Omental fat pad (tissue), 4 donors: Measurements from ENCODE around the gene RAB3IP. TPM values are rescaled to one million over a fixed set of nuclear protein-coding genes. Genes with fewer than 3 reads are reported as not detected.
"Not testable (repeated sequence)": the region's sequence is repeated elsewhere in the genome, so short reads cannot be mapped to it uniquely, and the experiment has no call there.

Experiments
- ATAC-seq: fragments of 150-250 bp; one replicate; pipeline ENCODE4 v1.9.1; 2016; ENCODE audit warnings: mild to moderate bottlenecking, moderate library complexity; ENCODE audit not compliant: low FRiP score
- DNase-seq: peaks from one replicate; pipeline ENCODE4 v3.0.0-alpha.2; 2019; ENCODE audit warnings: low spot score
- total RNA-seq, 4 donors: library from RNA; depleted of rRNA; stranded (reverse); fragments of >200 nt; gene quantifications; one replicate each; pipeline ENCODE4 v1.1.0, GENCODE V29; 2016
- TF ChIP-seq, protein P1 (sequence below), 3 donors: fragments of 450-650 bp; IDR thresholded peaks; one replicate each; pipeline ENCODE4 v1.5.1; 2016 to 2017; ENCODE audit warnings: antibody characterized with exemption in 3 of 3, mild to moderate bottlenecking in 3 of 3, moderate library complexity in 2 of 3

Gene RAB3IP
- total RNA-seq, 4 donors from 2014 or later = 8.2 to 16.1 (median 11.9) TPM

DNA sequence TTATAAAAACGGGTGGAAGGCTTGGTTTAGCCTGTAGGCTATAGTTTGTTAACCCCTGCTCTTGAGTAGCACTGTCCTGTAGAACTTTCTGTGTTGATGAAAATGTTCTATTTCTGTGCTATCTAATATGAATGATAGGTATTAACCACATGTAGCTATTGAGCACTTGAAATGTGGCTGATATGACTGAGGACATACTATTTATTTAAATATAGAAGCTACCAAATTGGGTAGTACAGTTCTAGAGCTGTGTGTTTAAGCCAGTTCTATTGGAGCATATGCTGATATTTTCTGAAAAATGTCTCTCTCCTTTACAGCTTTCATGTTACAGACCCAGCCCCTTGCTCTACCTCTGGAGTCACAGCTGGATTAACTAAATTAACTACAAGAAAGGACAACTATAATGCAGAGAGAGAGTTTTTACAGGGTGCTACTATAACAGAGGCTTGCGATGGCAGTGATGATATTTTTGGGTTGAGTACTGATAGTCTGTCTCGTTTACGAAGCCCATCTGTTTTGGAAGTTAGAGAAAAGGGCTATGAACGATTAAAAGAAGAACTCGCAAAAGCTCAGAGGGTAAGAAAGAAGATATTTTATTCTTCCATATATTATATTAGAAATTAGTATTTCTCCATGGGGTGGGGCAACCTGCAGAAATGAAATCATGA is 17.6 kb downstream of the RAB3IP start:
- no peak for DNase-seq
- no peak for ATAC-seq
- TF ChIP-seq, protein P1, sequence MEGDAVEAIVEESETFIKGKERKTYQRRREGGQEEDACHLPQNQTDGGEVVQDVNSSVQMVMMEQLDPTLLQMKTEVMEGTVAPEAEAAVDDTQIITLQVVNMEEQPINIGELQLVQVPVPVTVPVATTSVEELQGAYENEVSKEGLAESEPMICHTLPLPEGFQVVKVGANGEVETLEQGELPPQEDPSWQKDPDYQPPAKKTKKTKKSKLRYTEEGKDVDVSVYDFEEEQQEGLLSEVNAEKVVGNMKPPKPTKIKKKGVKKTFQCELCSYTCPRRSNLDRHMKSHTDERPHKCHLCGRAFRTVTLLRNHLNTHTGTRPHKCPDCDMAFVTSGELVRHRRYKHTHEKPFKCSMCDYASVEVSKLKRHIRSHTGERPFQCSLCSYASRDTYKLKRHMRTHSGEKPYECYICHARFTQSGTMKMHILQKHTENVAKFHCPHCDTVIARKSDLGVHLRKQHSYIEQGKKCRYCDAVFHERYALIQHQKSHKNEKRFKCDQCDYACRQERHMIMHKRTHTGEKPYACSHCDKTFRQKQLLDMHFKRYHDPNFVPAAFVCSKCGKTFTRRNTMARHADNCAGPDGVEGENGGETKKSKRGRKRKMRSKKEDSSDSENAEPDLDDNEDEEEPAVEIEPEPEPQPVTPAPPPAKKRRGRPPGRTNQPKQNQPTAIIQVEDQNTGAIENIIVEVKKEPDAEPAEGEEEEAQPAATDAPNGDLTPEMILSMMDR (IDR thresholded peaks at IDR 0.05) = no peak

DNA sequence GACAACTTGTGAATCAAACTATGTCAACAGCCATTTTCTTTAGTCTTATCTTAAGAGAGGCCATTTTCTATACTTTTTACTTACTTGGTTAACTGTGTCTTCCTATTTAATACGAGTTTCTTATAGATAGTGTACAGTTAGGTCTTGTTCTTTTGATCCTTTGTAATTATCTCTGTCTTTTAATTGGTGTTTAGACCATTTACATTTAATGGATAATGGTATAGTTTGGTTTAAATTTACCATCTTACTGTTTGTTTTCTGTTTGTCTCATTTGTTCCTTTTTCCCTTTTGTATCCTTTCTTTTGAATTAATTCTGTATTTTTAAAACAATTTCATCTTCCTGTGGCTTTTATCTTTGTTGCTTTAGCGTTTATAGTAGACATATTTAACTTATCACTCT is 19.4 kb downstream of the RAB3IP start:
- TF ChIP-seq, protein P1 (IDR thresholded peaks at IDR 0.05) = no peak
- ATAC-seq (no peak), DNase-seq (no peak)

DNA sequence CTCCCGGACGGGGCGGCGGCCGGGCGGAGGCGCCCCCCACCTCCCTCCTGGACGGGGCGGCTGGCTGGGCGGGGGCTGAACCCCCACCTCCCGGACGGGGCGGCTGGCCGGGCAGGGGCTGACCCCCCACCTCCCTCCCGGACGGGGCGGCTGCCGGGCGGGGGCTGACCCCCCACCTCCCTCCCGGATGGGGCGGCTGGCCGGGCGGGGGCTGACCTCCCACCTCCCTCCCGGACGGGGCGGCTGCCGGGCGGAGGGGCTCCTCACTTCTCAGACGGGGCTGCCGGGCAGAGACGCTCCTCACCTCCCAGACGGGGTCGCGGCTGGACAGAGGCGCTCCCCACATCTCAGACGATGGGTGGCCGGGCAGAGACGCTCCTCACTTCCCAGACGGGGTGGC is 20.9 kb downstream of the RAB3IP start:
- not testable (repeated sequence) for DNase-seq, ATAC-seq

DNA sequence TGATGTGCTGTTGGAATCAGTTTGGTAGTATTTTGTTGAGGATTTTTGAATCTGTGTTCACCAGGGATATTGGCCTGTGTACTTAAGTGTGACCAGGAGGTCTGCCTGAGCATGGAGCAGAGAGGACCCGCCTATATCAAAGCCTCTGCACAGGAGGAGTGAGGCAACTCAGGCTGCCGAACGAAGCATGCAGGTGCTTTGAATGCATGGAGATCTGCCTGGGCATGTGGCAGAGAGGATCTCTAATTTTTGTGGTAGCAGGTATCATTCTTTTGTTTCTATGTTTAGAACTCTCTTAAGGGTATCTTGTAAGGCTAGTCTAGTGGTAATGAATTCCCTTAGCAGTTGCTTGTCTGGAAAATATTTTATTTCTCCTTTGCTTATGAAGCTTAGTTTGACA is 26.9 kb downstream of the RAB3IP start:
- no peak for ATAC-seq
- TF ChIP-seq, protein P1 (IDR thresholded peaks at IDR 0.05) = no peak
- DNase-seq = no peak

DNA sequence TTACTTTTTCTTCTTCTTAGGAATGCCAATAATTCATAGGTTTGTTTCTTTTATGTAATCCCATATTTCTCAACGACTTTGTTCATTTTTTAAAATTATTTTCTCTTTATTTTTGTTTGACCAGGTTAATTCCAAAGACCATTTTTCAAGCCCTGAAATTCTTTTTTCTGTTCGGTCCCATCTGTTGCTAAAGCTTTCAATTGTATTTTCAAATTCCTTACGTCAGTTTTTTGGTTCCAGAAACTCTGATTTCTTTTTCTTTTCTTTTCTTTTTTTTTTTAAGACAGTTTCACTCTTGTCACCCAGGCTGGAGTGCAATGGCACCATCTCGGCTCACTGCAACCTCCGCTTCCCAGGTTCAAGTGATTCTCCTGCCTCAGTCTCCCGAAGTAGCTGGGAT is 27.6 kb downstream of the RAB3IP start:
- no peak for DNase-seq
- TF ChIP-seq, protein P1 (IDR thresholded peaks at IDR 0.05) = no peak
- ATAC-seq = no peak

DNA sequence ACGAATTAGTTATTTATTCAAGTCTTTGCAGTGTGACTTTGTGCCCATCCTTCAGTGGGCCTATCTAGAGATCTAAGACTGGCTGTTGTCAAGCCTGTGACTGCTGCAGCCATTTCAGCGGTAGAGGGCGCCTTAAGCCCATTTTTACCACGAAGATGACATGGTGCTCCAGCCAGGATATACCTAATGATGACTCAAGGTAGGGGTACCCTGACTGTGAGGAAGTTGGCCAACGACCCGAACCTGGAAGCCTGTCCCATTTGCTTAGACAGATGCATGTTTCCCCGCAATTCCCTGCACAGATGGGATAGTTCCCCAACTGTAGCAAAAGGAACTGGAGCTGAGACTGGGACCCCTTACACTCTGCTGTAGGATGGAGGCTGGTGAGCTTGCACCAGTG is 41.3 kb downstream of the RAB3IP start:
- ATAC-seq (no peak), DNase-seq (no peak)
- TF ChIP-seq, protein P1 (IDR thresholded peaks at IDR 0.05) = no peak

DNA sequence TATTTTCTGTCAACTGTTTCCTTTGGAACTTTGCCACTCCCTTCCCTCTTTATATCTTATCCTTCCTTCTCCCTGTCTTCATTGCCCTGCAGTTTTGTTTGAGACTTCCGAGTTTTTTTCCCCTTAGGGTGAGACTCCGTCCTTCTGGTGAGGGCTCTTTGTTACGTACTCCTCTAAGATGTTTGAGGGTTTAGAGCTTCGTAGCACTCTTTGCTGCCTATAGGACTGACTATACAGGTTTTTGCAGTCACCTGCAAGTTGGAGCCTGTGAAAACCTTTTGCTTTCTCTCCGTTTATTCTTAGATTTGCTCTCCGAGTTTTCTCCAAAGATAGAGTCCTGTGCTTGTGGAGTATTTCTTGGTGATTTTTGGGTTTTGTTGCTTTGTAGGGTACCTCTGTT is 44.7 kb downstream of the RAB3IP start:
- TF ChIP-seq, protein P1 (IDR thresholded peaks at IDR 0.05) = no peak
- DNase-seq = no peak
- no peak for ATAC-seq
